Neural progenitor cell (in vitro differentiated cells): ENCODE results near the gene TRUB1.

ENCODE experiments used
- CTCF ChIP-seq: fragments of 200-600 bp; sonication (generic); IDR thresholded peaks from 2 replicates; pipeline ENCODE4 v1.5.1; 2017; ENCODE audit warnings: antibody characterized with exemption, mild to moderate bottlenecking
- EZH2 ChIP-seq: fragments of 200-600 bp; sonication (generic); IDR thresholded peaks from 2 replicates; pipeline ENCODE4 v1.6.1; 2017; ENCODE audit warnings: antibody characterized with exemption, mild to moderate bottlenecking, moderate library complexity
- EZH2phosphoT487 ChIP-seq: fragments of 200-600 bp; sonication (generic); IDR thresholded peaks from 2 replicates; pipeline ENCODE4 v1.6.1; 2017; ENCODE audit warnings: antibody characterized with exemption

GRCh38 chr10:115004236-115004862 lies 66.4 kb downstream of the TRUB1 start:
- TF ChIP-seq CTCF (no peak), EZH2 (no peak), EZH2phosphoT487 (no peak)
